GM18498 (cell line): ENCODE results near the gene EHMT2.
"Not testable (repeated sequence)": the region's sequence is repeated elsewhere in the genome, so short reads cannot be mapped to it uniquely, and the experiment has no call there.

Source experiments
- ATAC-seq: cut with Tn5 transposase; IDR thresholded peaks from one replicate; pipeline ENCODE4 v1.9.1; 2021; ENCODE audit warnings: mild to moderate bottlenecking, moderate library complexity; ENCODE audit not compliant: unreplicated experiment

The EHMT2 gene

DNA sequence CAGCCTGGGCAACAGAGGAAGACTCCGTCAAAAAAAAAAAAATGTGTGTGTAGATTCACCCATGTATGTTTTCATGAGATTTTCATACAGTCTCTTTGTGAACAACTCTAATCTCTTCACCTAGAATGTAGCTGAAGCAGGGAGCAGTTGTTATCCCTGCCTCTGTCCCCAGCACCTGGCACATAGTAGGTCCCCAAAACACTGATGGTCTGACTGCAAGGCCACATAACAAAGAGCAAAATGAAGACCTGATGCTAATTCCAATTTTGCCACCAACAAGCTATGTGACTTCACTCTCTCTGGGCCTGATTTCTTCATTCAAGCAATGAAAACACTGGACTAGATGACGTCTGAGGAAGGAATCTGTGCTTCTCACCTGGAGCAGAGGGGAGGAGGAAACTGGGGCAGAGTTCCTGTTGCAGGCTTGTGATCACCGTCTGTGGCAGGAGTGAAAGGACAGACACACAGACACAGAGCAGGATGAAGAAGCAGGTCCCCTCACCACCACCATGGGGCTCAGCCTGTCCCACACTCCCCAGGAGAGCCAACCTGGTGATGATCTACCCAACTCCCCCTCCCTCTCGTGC lies 23.3 kb downstream of the EHMT2 start:
- ATAC-seq: no peak

GRCh38 chr6:31871046-31871659 lies 26.3 kb downstream of the EHMT2 start:
- ATAC-seq: no peak

DNA sequence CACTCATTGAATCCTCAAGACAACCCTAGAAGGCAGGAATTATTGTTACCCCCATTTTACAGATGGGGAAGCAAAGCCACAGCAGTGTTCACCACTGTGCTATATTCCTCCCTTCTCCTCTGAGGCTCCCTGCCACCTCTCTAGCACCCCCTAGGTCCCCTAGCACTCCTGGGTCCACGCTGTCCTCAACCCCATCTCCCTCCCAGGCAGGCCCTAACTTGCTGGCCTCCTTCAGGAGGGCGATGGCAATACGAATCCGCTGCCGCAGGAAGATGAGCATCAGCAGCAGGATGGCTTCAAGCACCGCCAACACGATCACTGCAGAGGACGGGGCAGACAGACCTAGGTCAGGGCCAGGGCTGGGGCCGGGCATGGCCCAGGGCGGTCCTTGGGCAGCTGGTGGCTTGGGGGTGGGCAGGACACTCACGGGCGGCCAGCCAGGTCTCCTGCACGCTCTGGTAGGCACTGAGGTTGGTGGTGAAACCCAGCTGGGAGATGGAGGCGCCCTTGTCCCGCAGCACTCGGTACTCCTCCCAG lies 27.0 kb downstream of the EHMT2 start:
- ATAC-seq: no peak

GRCh38 chr6:31869343-31869742 lies 28.2 kb downstream of the EHMT2 start:
- no peak for ATAC-seq

DNA sequence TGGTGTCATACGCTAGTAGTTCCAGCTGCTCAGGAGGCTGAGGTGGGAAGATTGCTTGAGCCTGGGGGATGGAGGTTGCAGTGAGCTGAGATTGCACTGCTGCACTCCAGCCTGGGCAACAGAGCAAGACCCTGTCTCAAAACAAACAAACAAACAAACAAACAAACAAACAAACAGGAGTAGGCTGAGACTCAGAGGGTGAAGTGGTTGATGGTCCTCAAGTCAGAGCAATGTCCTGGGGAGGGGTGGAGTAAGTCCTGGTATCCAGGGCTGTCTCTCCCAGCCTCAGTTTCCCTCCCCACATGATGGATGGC lies 28.9 kb downstream of the EHMT2 start:
- ATAC-seq: not testable (repeated sequence)

DNA sequence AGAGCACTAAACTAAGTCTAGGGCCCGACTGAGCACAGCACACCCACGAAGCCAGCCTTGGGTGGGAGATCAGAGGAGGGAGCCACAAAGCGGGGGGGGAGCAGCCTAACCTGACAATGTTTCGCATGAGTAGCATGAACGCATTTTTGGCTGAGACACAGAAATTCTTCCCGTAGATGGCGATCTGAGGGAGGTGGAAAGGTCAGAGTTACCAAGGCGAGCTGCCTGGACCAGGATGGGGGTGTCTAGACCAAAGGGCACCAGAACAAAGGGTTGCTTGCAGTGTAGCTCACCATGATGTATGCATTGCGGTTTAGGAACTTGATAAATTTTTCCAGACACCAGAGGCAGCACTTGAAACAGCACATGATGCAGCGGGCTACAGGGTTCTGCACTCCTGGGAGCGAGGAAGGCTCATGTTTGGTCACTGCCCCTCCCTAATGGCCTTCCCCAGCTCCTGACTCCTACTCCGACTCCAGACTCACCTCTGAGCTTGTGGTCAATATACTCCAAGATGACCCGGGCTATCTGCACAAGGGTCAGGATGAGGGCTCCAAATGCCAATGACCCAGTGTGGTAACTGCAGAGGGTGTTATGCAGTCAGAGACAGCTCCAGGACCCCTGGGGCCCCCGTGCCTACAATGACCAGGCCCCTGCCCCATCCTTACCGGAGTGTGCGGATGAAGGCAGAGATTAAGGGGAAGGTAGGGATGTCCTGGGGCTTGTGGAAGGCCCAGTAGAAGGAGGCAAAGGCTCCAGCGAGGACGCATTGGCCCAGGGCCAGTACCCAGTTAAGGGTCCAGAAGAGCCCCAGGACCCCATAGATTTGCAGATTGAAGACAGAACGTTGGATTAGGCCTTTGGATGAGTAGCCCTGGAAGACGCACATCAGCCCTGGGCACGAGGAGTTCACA lies 32.0 kb downstream of the EHMT2 start:
- no peak for ATAC-seq

GRCh38 chr6:31864818-31865204 lies 32.7 kb downstream of the EHMT2 start:
- no peak for ATAC-seq

GRCh38 chr6:31864123-31864562 lies 33.4 kb downstream of the EHMT2 start:
- not testable (repeated sequence) for ATAC-seq

GRCh38 chr6:31862344-31863235 lies 34.9 kb downstream of the EHMT2 start, which contains the start of gene NEU1:
Gene NEU1 (minus strand): TSS chr6:31862821. CDS start chr6:31862776, 45 bp downstream.
- ATAC-seq: peak; percentile 91

DNA sequence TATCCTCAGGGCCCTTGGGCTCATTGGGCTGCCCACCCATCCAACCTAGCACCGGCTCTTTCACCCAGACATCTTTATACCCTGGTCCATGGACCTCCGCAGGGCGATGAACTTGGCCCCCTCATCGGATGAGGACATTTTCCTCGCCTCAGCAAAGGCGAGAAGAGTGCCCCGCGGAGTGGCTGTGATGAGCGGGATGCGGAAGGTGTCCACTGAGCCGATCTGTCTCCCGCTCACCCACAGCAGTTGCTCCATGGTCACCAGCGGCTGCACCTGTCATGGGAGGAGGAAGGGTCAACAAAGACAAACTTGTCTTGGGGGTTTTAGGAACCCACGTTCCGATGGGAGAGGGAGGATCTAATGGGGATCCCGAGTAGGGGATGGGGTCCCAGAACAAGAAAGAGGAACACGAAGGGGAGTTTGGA lies 35.6 kb downstream of the EHMT2 start:
- no peak for ATAC-seq

GRCh38 chr6:31861150-31861549 lies 36.3 kb downstream of the EHMT2 start:
- no peak for ATAC-seq

GRCh38 chr6:31860349-31860748 lies 37.1 kb downstream of the EHMT2 start:
- ATAC-seq: no peak

DNA sequence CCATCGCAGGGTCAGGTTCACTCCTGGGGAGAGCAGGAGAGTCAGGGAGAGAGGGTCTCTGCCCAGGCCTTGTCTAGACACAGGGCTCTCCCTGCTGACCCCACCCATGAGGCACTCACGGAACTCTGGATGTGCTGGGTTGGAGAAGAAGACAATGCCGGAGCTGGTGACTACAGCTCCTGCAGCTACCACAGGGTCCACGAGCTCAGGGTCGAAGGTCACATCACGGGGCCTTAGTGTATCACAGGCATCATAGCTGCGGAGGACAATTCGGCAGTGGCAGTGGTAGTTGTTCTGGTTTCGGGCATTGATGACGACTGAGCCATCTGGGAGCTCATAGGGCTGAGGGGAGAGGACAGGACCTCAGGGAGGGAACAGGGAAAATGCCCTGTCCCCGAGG lies 37.6 kb downstream of the EHMT2 start:
- ATAC-seq: no peak

- ATAC-seq: no peak
Measured at GRCh38 chr6:31858707-31859106, 38.8 kb downstream of the EHMT2 start.

- not testable (repeated sequence) for ATAC-seq
Measured at GRCh38 chr6:31857774-31858173, 39.7 kb downstream of the EHMT2 start.

GRCh38 chr6:31851980-31852718 lies 45.3 kb downstream of the EHMT2 start:
- not testable (repeated sequence) for ATAC-seq

GRCh38 chr6:31851485-31851832 lies 46.0 kb downstream of the EHMT2 start:
- no peak for ATAC-seq

GRCh38 chr6:31850765-31851484 lies 46.6 kb downstream of the EHMT2 start:
- no peak for ATAC-seq

- ATAC-seq: no peak
Measured at GRCh38 chr6:31847276-31847978, 50.1 kb downstream of the EHMT2 start.
